ENCODE measurements around the gene TMEM250.
"Not testable (repeated sequence)": the region's sequence is repeated elsewhere in the genome, so short reads cannot be mapped to it uniquely, and the experiment has no call there.

TMEM250 gene, protein sequence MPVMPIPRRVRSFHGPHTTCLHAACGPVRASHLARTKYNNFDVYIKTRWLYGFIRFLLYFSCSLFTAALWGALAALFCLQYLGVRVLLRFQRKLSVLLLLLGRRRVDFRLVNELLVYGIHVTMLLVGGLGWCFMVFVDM

DNA sequence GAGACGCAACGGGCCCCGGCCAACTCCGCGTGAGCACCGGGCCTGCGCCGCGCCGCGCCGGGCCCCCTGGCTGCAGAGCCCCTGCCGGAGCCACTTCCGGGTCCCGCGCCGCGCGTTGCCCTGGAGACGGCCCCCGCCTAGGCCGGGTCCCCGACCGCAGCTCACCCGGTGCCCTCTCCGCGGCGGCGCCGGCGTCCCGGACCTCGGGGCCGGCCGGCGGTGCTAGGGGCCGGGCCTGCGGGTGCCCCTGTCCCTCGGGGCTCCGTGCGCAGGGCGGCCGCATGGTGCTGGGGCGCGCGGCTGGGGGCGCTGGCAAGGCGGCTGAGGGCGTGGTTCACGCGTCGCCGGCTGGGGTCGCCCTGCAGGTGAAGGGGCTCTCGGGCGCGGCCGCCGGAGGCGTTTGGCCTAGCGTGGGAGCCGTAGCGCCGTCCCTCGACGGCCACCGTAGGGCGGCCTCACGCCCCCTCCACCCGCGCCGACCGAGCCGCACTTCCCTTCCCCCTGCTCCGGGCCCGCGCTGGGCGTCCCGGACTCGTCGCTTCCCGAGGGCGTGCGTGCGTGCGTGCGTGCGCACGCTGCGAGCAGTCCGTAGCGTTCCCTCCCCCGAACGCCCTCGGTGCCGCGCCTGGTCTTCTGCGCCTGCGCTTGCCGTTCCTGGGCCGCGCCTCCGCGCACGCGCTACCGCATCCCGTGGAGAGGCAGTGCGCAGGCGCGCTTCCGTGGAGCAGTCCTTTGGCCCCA is at the start of gene TMEM250:
Gene TMEM250, minus strand, starts transcription at position 556 of the 741 bp plus-strand sequence. CDS start 1,975 bp downstream, outside the sequence.
- peak; percentile 100 for DNase-seq (ENCODE audit: low spot score)

- no peak for DNase-seq (ENCODE audit: low spot score)
Observed at GRCh38 chr9:136163248-136163850, 44.7 kb upstream of the TMEM250 start.

DNA sequence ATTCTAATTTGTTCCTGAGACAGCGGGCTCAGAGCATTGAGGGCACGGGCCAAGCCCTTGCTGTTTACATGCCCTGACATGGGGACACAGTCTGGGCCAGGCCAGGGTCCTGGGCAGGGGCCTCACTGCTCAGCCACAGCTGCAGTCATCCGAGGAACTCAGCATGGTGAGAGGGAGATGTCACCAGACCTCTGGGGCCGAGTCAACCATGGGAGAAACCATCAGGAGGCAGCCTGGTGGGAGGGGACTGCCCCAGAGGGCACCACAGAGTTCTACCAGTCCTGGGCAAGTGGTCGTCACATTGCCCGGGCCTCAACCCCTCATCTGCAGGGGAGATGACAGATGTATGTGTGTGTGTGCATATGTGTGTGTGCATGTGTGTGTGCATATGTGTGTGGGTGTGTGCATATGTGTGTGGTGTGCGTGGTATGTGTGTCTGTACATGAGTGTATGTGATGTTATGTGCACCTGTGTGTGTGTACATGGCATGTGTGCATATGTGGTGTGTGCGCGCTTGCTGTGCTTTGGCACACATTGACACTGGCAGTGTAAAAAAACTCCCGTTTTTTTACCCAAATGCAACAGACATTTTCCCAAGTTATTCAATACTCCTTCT is 42.4 kb upstream of the TMEM250 start:
- DNase-seq (ENCODE audit: low spot score), result no peak

- no peak for DNase-seq (ENCODE audit: low spot score)
Observed at GRCh38 chr9:136160381-136160841, 41.7 kb upstream of the TMEM250 start.

DNA sequence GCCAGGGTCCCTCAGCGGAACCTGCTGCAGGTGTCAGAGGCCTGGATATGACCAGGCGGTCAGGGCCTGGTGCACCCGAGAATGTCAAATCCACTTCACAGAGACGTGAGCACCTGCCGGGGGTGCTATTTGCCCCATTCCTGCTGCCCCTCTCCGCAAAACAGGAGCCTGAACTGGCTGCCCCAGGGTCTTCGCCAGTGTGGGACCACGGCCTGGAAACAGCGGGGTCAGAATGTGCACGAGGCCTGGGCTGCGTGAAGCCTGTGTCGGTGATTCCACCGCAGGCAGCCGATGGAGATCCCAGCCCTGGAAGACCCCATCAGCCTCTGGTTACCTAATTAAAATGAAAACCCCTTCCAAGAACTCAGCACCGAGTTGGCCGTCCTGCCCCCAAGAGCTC is 41.2 kb upstream of the TMEM250 start:
- DNase-seq (ENCODE audit: low spot score), result no peak

GRCh38 chr9:136157477-136158265 is 39.0 kb upstream of the TMEM250 start:
- DNase-seq (ENCODE audit: low spot score), result no peak

DNA sequence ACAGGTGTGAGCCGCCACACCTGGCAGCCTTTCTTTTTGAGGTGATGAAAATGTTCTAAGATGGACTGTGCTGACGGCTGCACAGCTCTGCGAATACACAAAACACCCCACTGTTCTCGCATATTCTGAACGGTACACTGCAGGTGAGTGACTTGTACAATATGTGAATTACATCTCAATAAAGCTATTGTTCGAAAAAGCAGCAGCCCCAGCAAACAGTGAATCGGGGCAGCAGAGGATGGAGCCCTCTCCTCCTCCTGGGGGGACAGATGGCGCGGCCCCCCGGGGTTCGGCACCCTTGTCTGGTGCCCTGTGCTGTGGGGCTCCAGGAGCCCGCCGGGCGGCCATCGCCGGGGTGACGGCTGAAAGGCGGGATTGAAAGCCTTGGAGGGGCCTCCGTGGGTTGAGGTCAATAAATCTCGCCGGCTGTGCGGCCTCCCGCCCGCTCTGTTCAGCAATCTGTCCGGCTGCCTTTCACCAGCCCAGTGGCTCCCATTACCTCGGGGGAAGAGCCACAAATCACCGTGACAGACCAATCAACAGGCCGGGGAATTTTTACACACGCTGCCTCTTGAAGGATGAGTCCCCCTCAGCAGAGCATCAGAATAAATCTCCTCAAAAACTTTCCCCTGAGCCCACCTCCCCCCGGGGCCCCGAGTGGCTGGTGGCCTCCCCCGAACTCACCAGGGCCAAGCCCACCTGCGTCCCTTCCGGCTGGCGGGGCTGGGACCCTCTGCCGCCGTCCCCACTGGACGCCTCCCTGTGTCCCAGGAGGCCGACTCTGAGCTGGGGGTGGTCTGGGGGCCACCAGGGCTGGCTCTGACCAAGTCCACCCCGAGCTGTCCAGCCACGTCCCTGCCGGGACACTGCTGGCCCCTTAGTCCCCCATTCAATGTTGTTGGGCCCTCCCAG is 37.8 kb upstream of the TMEM250 start:
- DNase-seq (ENCODE audit: low spot score), result no peak

- no peak for DNase-seq (ENCODE audit: low spot score)
Observed at GRCh38 chr9:136155576-136155975, 36.9 kb upstream of the TMEM250 start.

- DNase-seq (ENCODE audit: low spot score), result no peak
Observed at GRCh38 chr9:136154943-136155342, 36.3 kb upstream of the TMEM250 start.

- DNase-seq (ENCODE audit: low spot score), result no peak
Observed at GRCh38 chr9:136153381-136154065, 34.8 kb upstream of the TMEM250 start.

- no peak for DNase-seq (ENCODE audit: low spot score)
Observed at GRCh38 chr9:136152931-136153330, 34.3 kb upstream of the TMEM250 start.

- DNase-seq (ENCODE audit: low spot score), result no peak
Observed at GRCh38 chr9:136152543-136152866, 33.8 kb upstream of the TMEM250 start.

DNA sequence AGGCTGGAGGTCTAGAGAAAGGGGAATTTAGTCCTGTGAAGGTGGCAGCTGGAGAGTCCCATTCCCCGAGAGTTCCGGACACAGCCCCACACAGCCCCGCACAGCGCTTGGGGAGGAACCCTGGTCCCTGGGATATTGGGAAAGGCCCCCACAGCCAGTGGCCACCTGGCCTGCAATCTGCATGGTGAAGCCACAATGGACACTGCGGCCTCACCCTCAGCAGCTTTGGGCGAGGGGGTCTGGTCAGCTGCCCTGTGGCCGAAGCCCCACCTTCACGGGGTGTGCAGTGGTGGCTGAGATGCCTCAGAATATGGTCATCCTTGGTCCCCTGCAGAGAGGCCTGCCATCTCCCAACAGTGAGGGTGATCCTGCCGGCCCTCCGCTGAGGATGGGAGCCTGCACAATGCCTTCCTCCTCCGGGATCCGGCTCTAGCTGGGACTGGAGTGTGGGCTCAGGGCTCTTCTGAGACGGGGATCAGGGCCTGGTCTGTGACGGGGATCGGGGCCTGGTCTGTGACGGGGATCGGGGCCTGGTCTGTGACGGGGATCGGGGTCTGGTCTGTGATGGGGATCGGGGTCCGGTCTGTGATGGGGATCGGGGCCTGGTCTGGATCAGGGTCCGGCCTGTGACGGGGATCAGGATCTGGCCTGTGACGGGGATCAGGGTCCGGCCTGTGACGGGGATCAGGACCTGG is 33.3 kb upstream of the TMEM250 start:
- no peak for DNase-seq (ENCODE audit: low spot score)

- DNase-seq (ENCODE audit: low spot score), result no peak
Observed at GRCh38 chr9:136151214-136151804, 32.6 kb upstream of the TMEM250 start.

- not testable (repeated sequence) for DNase-seq (ENCODE audit: low spot score)
Observed at GRCh38 chr9:136150664-136151213, 32.1 kb upstream of the TMEM250 start.

GRCh38 chr9:136149853-136150252 is 31.2 kb upstream of the TMEM250 start:
- DNase-seq (ENCODE audit: low spot score), result no peak

DNA sequence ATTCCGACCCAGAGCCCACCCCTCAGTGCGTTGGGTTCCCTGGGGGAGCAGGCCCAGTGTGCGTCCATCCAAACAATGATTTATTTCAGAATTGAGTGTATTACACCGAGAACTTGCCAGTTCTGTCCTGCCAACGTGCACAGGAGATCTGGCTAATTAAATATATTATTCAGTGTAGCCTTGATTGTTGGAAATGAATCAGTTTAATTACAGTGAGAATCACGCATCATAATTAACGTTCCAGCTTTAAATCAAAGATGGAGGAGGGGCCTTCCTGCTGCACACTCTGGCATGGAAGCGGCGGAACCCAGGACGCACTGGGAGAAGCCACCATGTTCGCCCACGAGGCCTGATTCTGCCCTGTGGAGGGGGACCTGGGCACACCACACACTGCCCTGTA is 30.7 kb upstream of the TMEM250 start:
- no peak for DNase-seq (ENCODE audit: low spot score)

- no peak for DNase-seq (ENCODE audit: low spot score)
Observed at GRCh38 chr9:136148766-136149165, 30.1 kb upstream of the TMEM250 start.
